H9 (cell line): ENCODE measurements around the gene RADIL. TPM values are rescaled to one million over a fixed set of nuclear protein-coding genes. Genes with fewer than 3 reads are reported as not detected.

ENCODE experiments used
- DNase-seq: peaks from one replicate; pipeline ENCODE4 v3.0.0-alpha.2; 2017
- H2AFZ ChIP-seq: one replicate; pipeline ENCODE4 v1.6.1; 2013; ENCODE audit warnings: mild to moderate bottlenecking, low read length, control low read depth, moderate library complexity
- H2AK5ac ChIP-seq: 2 replicates; pipeline ENCODE4 v1.6.1; 2013; ENCODE audit warnings: low read length, control low read depth, mixed read lengths; ENCODE audit not compliant: insufficient read length
- H2BK120ac ChIP-seq: one replicate; pipeline ENCODE4 v1.6.1; 2013; ENCODE audit warnings: low read depth, mild to moderate bottlenecking, low read length, control low read depth, inconsistent platforms; ENCODE audit not compliant: poor library complexity, severe bottlenecking
- H2BK12ac ChIP-seq: 2 replicates; pipeline ENCODE4 v1.6.1; 2013; ENCODE audit warnings: low read length, control low read depth, mixed read lengths, low read depth; ENCODE audit not compliant: insufficient read length
- H2BK15ac ChIP-seq: 2 replicates; pipeline ENCODE4 v1.6.1; 2013; ENCODE audit warnings: low read depth, low read length, control low read depth
- H2BK20ac ChIP-seq: one replicate; pipeline ENCODE4 v1.6.1; 2013; ENCODE audit warnings: low read depth, mild to moderate bottlenecking, low read length, control low read depth, inconsistent platforms; ENCODE audit not compliant: poor library complexity, severe bottlenecking
- H2BK5ac ChIP-seq: 2 replicates; pipeline ENCODE4 v1.6.1; 2013; ENCODE audit warnings: low read length, control low read depth, mixed read lengths; ENCODE audit not compliant: insufficient read length
- H3K14ac ChIP-seq: 2 replicates; pipeline ENCODE4 v1.6.1; 2013; ENCODE audit warnings: low read length, control low read depth; ENCODE audit not compliant: insufficient read depth
- H3K18ac ChIP-seq: 2 replicates; pipeline ENCODE4 v1.6.1; 2013; ENCODE audit warnings: low read depth, mild to moderate bottlenecking, mixed read lengths, low read length, control low read depth; ENCODE audit not compliant: insufficient read length
- H3K23ac ChIP-seq: 2 replicates; pipeline ENCODE4 v1.6.1; 2013; ENCODE audit warnings: low read length, control low read depth, mixed read lengths, low read depth; ENCODE audit not compliant: insufficient read length
- H3K23me2 ChIP-seq: 2 replicates; pipeline ENCODE4 v1.6.1; 2013; ENCODE audit warnings: low read depth, mild to moderate bottlenecking, mixed read lengths, low read length, control low read depth; ENCODE audit not compliant: insufficient read length, poor library complexity, severe bottlenecking
- H3K27ac ChIP-seq: 2 replicates; pipeline ENCODE4 v1.5.1; 2013; ENCODE audit warnings: low read length, control low read depth, mixed read lengths, low read depth; ENCODE audit not compliant: insufficient read length
- H3K27me3 ChIP-seq: 2 replicates; pipeline ENCODE4 v1.6.1; 2013; ENCODE audit warnings: low read length, control low read depth, inconsistent platforms; ENCODE audit not compliant: insufficient read depth
- H3K4ac ChIP-seq: 2 replicates; pipeline ENCODE4 v1.6.1; 2013; ENCODE audit warnings: low read depth, mild to moderate bottlenecking, control low read depth, inconsistent platforms, low read length, moderate library complexity
- H3K4me1 ChIP-seq: 2 replicates; pipeline ENCODE4 v1.6.1; 2013; ENCODE audit warnings: low read length, control low read depth, inconsistent platforms; ENCODE audit not compliant: insufficient read depth
- H3K4me2 ChIP-seq: 2 replicates; pipeline ENCODE4 v1.6.1; 2013; ENCODE audit warnings: low read length, control low read depth, mixed read lengths; ENCODE audit not compliant: insufficient read length, insufficient read depth
- H3K56ac ChIP-seq: 2 replicates; pipeline ENCODE4 v1.6.1; 2013; ENCODE audit warnings: low read depth, mild to moderate bottlenecking, mixed read lengths, low read length, control low read depth; ENCODE audit not compliant: insufficient read length
- H3K79me1 ChIP-seq: 2 replicates; pipeline ENCODE4 v1.6.1; 2013; ENCODE audit warnings: low read depth, mild to moderate bottlenecking, moderate library complexity, low read length, control low read depth, inconsistent platforms; ENCODE audit not compliant: insufficient read depth, poor library complexity, severe bottlenecking
- H3K79me2 ChIP-seq: 2 replicates; pipeline ENCODE4 v1.6.1; 2013; ENCODE audit warnings: low read length, control low read depth, inconsistent platforms; ENCODE audit not compliant: insufficient read depth
- H3K9ac ChIP-seq: 2 replicates; pipeline ENCODE4 v1.6.1; 2013; ENCODE audit warnings: low read length, control low read depth, mixed read lengths; ENCODE audit not compliant: insufficient read length; ENCODE audit errors: extremely low read depth
- H3K9me3 ChIP-seq: one replicate; pipeline ENCODE4 v1.6.1; 2013; ENCODE audit warnings: low read depth, low read length, inconsistent platforms; ENCODE audit not compliant: control insufficient read depth
- H3T11ph ChIP-seq: one replicate; pipeline ENCODE4 v1.6.1; 2013; ENCODE audit warnings: mild to moderate bottlenecking, low read length, control low read depth, inconsistent platforms
- H4K20me1 ChIP-seq: one replicate; pipeline ENCODE4 v1.6.1; 2013; ENCODE audit not compliant: control insufficient read depth, insufficient read length, insufficient read depth
- H4K5ac ChIP-seq: 2 replicates; pipeline ENCODE4 v1.6.1; 2013; ENCODE audit warnings: low read depth, mild to moderate bottlenecking, mixed read lengths, low read length, control low read depth; ENCODE audit not compliant: insufficient read length
- H4K8ac ChIP-seq: replicated peaks from 2 replicates; pipeline ENCODE4 v1.6.1; 2013; ENCODE audit warnings: low read length, control low read depth, mixed read lengths, low read depth; ENCODE audit not compliant: insufficient read length
- H4K91ac ChIP-seq: 2 replicates; pipeline ENCODE4 v1.6.1; 2013; ENCODE audit warnings: low read depth, mild to moderate bottlenecking, moderate library complexity, mixed read lengths, low read length, control low read depth; ENCODE audit not compliant: insufficient read length
- H3K27ac Mint-ChIP-seq, 3 experiments: 2 replicates in 2 of 3; 3 replicates in 1 of 3; pipeline ENCODE4 v1.8.0; 2020 to 2021; ENCODE audit warnings: mixed read lengths in 3 of 3, mild to moderate bottlenecking in 1 of 3, moderate library complexity in 1 of 3
- H3K27me3 Mint-ChIP-seq: 2 replicates; pipeline ENCODE4 v1.8.0; 2021; ENCODE audit warnings: low read depth, mild to moderate bottlenecking, moderate library complexity, mixed read lengths
- H3K36me3 Mint-ChIP-seq, 3 experiments: 2 replicates in 2 of 3; 3 replicates in 1 of 3; pipeline ENCODE4 v1.8.0; 2020 to 2021; ENCODE audit warnings: low read depth in 3 of 3, mixed read lengths in 3 of 3; ENCODE audit not compliant: insufficient read depth in 1 of 3
- H3K4me1 Mint-ChIP-seq, 2 experiments: 2 replicates each; pipeline ENCODE4 v1.8.0; 2020; ENCODE audit warnings: mixed read lengths in 2 of 2
- H3K4me3 Mint-ChIP-seq, 2 experiments: 2 replicates in 1 of 2; 3 replicates in 1 of 2; pipeline ENCODE4 v1.8.0; 2020 to 2021; ENCODE audit warnings: mild to moderate bottlenecking in 2 of 2, mixed read lengths in 2 of 2, moderate library complexity in 1 of 2
- H3K9me3 Mint-ChIP-seq, 2 experiments: 2 replicates in 1 of 2; 3 replicates in 1 of 2; pipeline ENCODE4 v1.8.0; 2020; ENCODE audit warnings: mild to moderate bottlenecking in 2 of 2, mixed read lengths in 2 of 2, moderate library complexity in 1 of 2
- CTCF ChIP-seq: fragments of 200-600 bp; sonication (generic); conservative IDR thresholded peaks from 3 replicates; pipeline ENCODE4 v1.8.0; 2021; ENCODE audit warnings: antibody characterized with exemption, mild to moderate bottlenecking
- WGBS: extraction: QIAGEN DNeasy Blood & Tissue Kit; methylation state at CpG from one replicate; pipeline ENCODE4 v1.1.7; 2013; ENCODE audit warnings: missing lambda C conversion rate, low lambda C conversion rate, mixed read lengths; ENCODE audit not compliant: insufficient read length; ENCODE audit errors: extremely low coverage; 5-methylcytosine and 5-hydroxymethylcytosine counted together
- long read RNA-seq: library from polyadenylated mRNA; unstranded; transcript quantifications from one replicate; pipeline ENCODE4 v2.0.0, GENCODE V29; 2020
- total RNA-seq: library from RNA; stranded (reverse); gene quantifications from 2 replicates; pipeline ENCODE4 v1.2.1, GENCODE V29; 2021

The RADIL gene
- 3.5 and 4.7 TPM in 2 replicates for total RNA-seq
- long read RNA-seq, partial matches to known transcripts = 7 of 8 reads
- long read RNA-seq, other reads (novel, unspliced or antisense) = 1 of 8 reads

DNA sequence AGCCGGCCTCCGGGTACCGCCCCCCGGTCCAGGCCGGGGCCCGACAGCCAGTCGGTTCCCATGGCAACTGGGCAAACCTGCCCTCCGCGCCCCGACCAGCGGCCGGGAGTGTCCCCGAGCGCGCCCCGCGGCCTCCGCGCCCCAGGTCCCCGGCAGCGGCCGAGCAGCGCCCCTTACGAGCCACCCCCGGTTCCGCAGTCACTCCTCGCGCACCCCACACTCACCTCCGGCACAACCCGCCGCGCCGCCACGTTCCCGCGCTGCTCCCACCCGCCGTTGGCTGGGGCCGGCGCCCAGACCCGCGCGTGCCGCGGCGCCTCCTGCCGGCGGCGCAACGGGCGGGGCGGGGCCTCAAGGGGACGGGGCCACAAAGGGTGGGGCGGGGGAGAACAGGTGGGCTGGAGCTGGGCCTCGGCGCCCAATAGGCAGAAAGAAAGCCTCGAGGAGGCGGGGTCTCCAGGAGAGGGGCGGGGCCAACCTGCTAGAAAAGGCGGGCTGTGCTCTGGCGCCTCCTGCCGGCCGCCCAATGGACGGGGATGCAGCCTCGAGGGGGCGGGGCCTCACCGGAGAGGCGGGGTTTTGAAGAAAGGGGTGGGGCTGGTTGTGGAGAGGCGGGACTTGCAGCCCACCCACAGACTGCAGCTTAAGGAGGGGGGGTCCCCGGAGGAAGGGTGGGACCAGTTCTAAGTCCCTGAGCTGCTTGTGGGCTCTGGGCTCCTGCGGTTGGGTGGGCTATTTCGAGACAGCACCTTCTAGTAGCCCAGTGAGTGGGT lies at the start of gene RADIL:
Gene RADIL (minus strand): TSS at position 345 of the 773 bp plus-strand sequence. CDS start 5,577 bp downstream, outside the sequence.
- Histone ChIP-seq H2BK120ac (no peak within 1 kb of the TSS), H2AK5ac (no peak within 1 kb of the TSS), H3K56ac (no peak within 1 kb of the TSS), H3K79me1 (no peaks in the 10 kb centered on the region), H3K9me3 (no peaks in the 10 kb centered on the region), H3K14ac (no peak within 1 kb of the TSS; the same call in 1 of the 2 replicates), H3K4me1 (no peaks in the 10 kb centered on the region), H4K8ac (no peak within 1 kb of the TSS), H3K9ac (peak within 1 kb of the TSS; percentile 15), H2BK5ac (no peak within 1 kb of the TSS), H2BK20ac (no peak within 1 kb of the TSS), H2BK12ac (no peak within 1 kb of the TSS), H3K23ac (no peak within 1 kb of the TSS), H2AFZ (no peak within 1 kb of the TSS), H3K4ac (no peak within 1 kb of the TSS), H2BK15ac (no peak within 1 kb of the TSS), H3K27me3 (no peaks in the 10 kb centered on the region), H3T11ph (no peak within 1 kb of the TSS), H3K23me2 (peaks cover 11% of the 10 kb centered on the region), H3K79me2 (no peaks in the 10 kb centered on the region), H3K27ac (no peak within 1 kb of the TSS), H4K20me1 (no peaks in the 10 kb centered on the region), H3K4me2 (peak within 1 kb of the TSS; percentile 79), H4K5ac (no peak within 1 kb of the TSS), H3K18ac (peak within 1 kb of the TSS; percentile 44), H4K91ac (no peak within 1 kb of the TSS)
- peak; percentile 98 for TF ChIP-seq CTCF
- H3K27ac Mint-ChIP-seq = peak within 1 kb of the TSS; percentile 53 to 97 (median 82); a peak in 3 of 7 replicates
- no CpG with 5 or more reads among the region's 72 CpGs for WGBS
- no peaks in the 10 kb centered on the region; a peak in 2 of 5 replicates for H3K9me3 Mint-ChIP-seq
- H3K27me3 Mint-ChIP-seq = peaks cover 13% of the 10 kb centered on the region
- H3K36me3 Mint-ChIP-seq = no peaks in the 10 kb centered on the region; a peak in 1 of 7 replicates
- peak within 1 kb of the TSS; percentile 70 to 91 for H3K4me3 Mint-ChIP-seq
- peaks cover 11 to 15% of the 10 kb centered on the region in 2 experiments for H3K4me1 Mint-ChIP-seq
- peak; percentile 95 for DNase-seq
